Measurements from ENCODE around the gene KIF21B. TPM values are rescaled to one million over a fixed set of nuclear protein-coding genes. Genes with fewer than 3 reads are reported as not detected.
A peak's percentile ranks its signal among the peaks of the same experiment; 100 is the strongest.

The KIF21B gene
- polyA plus RNA-seq (2011; rRNA removed) (0.22 and 0.24 TPM in 2 replicates), polyA minus RNA-seq (2011; rRNA and poly(A)+ RNA removed) (0.64 and 0.74 TPM in 2 replicates)

DNA sequence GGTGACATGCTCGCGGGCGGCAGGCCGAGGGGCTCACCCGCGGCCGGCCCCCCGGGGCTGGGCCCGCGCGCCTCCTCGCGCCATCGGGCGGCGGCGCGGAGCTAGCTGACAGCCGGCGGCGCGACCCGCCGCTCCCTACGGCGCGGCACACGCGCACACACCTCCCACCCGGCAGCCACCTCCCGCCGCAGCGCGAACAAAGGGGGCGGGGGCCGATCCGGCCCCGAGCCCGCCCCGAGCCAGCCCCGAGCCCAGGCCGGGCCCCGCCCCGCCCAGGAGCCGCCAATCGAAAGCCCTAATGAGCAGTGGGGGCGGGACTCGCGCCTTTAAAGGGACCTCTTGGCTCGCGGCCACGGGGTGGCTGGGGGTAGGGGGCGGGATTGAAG, at the start of gene KIF21B:
Gene KIF21B (minus strand): TSS at position 198 of the 386 bp plus-strand sequence. CDS start 331 bp downstream, outside the sequence.
- no peak for DNase-seq (ENCODE audit: low read depth, low spot score)
- Histone ChIP-seq H3K27ac (ENCODE audit: low read depth, low read length) (no peak within 1 kb of the TSS), H3K9me3 (ENCODE audit: control insufficient read depth, insufficient read depth, low read length) (no peaks in the 10 kb centered on the region), H3K27me3 (ENCODE audit: control insufficient read depth, insufficient read depth, low read length) (peaks cover 6% of the 10 kb centered on the region), H3K4me3 (ENCODE audit: low read depth, low read length) (peak within 1 kb of the TSS; percentile 61)
- no peak for TF ChIP-seq CTCF (IDR thresholded peaks at IDR 0.05; ENCODE audit: low read depth, low read length)
- ChIA-PET POLR2A (no interaction called here), CTCF (no interaction called here)

- Histone ChIP-seq H3K27ac (ENCODE audit: low read depth, low read length) (no peak overlapping the region), H3K4me3 (ENCODE audit: low read depth, low read length) (no peak overlapping the region), H3K9me3 (ENCODE audit: control insufficient read depth, insufficient read depth, low read length) (no peaks in the 10 kb centered on the region), H3K27me3 (ENCODE audit: control insufficient read depth, insufficient read depth, low read length) (peaks cover 51% of the 10 kb centered on the region)
- DNase-seq (ENCODE audit: low read depth, low spot score) = no peak
- ChIA-PET CTCF (interaction anchor here (2.4 kb wide), 1 partner anchor 101 kb away, joined by 7 read pairs; no protein-coding TSS in a partner anchor), POLR2A (no interaction called here)
- no peak for TF ChIP-seq CTCF (IDR thresholded peaks at IDR 0.05; ENCODE audit: low read depth, low read length)
These were observed 49.4 kb upstream of the KIF21B start for GRCh38 chr1:201072922-201073321.

- H3K27me3 ChIP-seq (ENCODE audit: control insufficient read depth, insufficient read depth, low read length) = peaks cover 49% of the 10 kb centered on the region
- POLR2A ChIA-PET = no interaction called here
- no peak for DNase-seq (ENCODE audit: low read depth, low spot score)
- TF ChIP-seq CTCF (IDR thresholded peaks at IDR 0.05; ENCODE audit: low read depth, low read length) = no peak
- CTCF ChIA-PET = interaction anchor here (2.4 kb wide), 1 partner anchor 100 kb away, joined by 7 read pairs; no protein-coding TSS in a partner anchor
- no peak overlapping the region for H3K27ac ChIP-seq (ENCODE audit: low read depth, low read length)
- no peaks in the 10 kb centered on the region for H3K9me3 ChIP-seq (ENCODE audit: control insufficient read depth, insufficient read depth, low read length)
- H3K4me3 ChIP-seq (ENCODE audit: low read depth, low read length) = no peak overlapping the region
These were observed 48.6 kb upstream of the KIF21B start for GRCh38 chr1:201072149-201072548.

- Histone ChIP-seq H3K4me3 (ENCODE audit: low read depth, low read length) (no peak overlapping the region), H3K27me3 (ENCODE audit: control insufficient read depth, insufficient read depth, low read length) (peaks cover 55% of the 10 kb centered on the region), H3K27ac (ENCODE audit: low read depth, low read length) (no peak overlapping the region), H3K9me3 (ENCODE audit: control insufficient read depth, insufficient read depth, low read length) (no peaks in the 10 kb centered on the region)
- ChIA-PET CTCF (interaction anchor here (0.9 kb wide), 1 partner anchor 98 kb away, joined by 3 read pairs; no protein-coding TSS in a partner anchor), POLR2A (no interaction called here)
- no peak for DNase-seq (ENCODE audit: low read depth, low spot score)
- TF ChIP-seq CTCF (IDR thresholded peaks at IDR 0.05; ENCODE audit: low read depth, low read length) = no peak
These were observed 46.1 kb upstream of the KIF21B start for GRCh38 chr1:201069636-201070035.

GRCh38 chr1:201068976-201069375, 45.5 kb upstream of the KIF21B start:
- DNase-seq (ENCODE audit: low read depth, low spot score) = no peak
- ChIA-PET POLR2A (no interaction called here), CTCF (no interaction called here)
- no peak overlapping the region for H3K4me3 ChIP-seq (ENCODE audit: low read depth, low read length)
- H3K27ac ChIP-seq (ENCODE audit: low read depth, low read length) = no peak overlapping the region
- peaks cover 59% of the 10 kb centered on the region for H3K27me3 ChIP-seq (ENCODE audit: control insufficient read depth, insufficient read depth, low read length)
- no peak for TF ChIP-seq CTCF (IDR thresholded peaks at IDR 0.05; ENCODE audit: low read depth, low read length)
- H3K9me3 ChIP-seq (ENCODE audit: control insufficient read depth, insufficient read depth, low read length) = no peaks in the 10 kb centered on the region
